ENCODE measurements around the gene ITGA7. TPM values are rescaled to one million over a fixed set of nuclear protein-coding genes. Genes with fewer than 3 reads are reported as not detected.

The ITGA7 gene
- total and polyA plus RNA-seq, 8 donors = 10.3 to 62.4 (median 20.7) TPM

GRCh38 chr12:55683676-55684075 is 24.0 kb downstream of the ITGA7 start:
- TF ChIP-seq, protein P1, sequence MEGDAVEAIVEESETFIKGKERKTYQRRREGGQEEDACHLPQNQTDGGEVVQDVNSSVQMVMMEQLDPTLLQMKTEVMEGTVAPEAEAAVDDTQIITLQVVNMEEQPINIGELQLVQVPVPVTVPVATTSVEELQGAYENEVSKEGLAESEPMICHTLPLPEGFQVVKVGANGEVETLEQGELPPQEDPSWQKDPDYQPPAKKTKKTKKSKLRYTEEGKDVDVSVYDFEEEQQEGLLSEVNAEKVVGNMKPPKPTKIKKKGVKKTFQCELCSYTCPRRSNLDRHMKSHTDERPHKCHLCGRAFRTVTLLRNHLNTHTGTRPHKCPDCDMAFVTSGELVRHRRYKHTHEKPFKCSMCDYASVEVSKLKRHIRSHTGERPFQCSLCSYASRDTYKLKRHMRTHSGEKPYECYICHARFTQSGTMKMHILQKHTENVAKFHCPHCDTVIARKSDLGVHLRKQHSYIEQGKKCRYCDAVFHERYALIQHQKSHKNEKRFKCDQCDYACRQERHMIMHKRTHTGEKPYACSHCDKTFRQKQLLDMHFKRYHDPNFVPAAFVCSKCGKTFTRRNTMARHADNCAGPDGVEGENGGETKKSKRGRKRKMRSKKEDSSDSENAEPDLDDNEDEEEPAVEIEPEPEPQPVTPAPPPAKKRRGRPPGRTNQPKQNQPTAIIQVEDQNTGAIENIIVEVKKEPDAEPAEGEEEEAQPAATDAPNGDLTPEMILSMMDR (IDR thresholded peaks at IDR 0.05) = no peak
- DNase-seq (no peak), ATAC-seq (no peak)
- intact Hi-C loops (cut with DNase I) = no loop called here
- H3K27ac ChIP-seq = no peak overlapping the region
- peaks cover 0 to 21% of the 10 kb centered on the region in 2 donors for H3K4me1 ChIP-seq
- no peaks in the 10 kb centered on the region for H3K36me3 ChIP-seq
- H3K27me3 ChIP-seq = peaks cover 0 to 11% of the 10 kb centered on the region in 2 donors
- H3K9me3 ChIP-seq = no peaks in the 10 kb centered on the region
- no peak overlapping the region for H3K4me3 ChIP-seq

DNA sequence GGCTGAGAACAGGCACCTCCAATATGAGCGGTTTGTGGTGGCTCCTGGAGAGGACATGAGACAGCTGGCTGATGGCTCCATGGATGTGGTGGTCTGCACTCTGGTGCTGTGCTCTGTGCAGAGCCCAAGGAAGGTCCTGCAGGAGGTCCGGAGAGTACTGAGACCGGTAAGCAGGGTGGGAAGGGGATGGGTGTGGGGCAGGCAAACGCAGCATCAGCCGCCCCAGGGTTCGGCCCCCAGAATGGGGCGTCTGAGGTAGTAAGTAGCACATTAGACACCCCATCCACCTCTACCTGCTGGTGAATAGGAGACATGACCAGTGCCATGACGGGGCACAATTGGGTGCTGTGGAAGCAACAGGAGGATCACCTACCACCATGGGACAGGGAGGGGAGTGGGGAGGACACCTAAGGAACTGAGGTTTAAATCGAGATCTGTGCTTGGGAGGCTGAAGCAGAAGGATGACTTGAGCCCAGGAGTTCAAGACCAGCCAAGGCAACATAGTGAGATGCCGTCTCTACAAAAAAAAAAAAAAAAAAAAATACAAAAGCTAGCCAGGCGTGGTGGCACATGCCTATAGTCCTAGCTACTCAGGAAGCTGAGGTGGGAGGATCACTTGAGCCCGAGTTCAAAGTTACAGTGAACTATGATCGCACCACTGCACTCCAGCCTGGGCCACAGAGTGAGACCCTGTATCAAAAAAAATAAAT is 25.5 kb downstream of the ITGA7 start:
- Histone ChIP-seq H3K9me3 (no peaks in the 10 kb centered on the region), H3K27me3 (peaks cover 0 to 11% of the 10 kb centered on the region in 2 donors), H3K36me3 (no peaks in the 10 kb centered on the region), H3K4me3 (peak overlapping the region in 1 of 2 donors; percentile 34), H3K4me1 (peaks cover 0 to 27% of the 10 kb centered on the region in 2 donors), H3K27ac (peak overlapping the region in 1 of 2 donors; percentile 50)
- DNase-seq (no peak), ATAC-seq (no peak)
- intact Hi-C loops (cut with DNase I) = no loop called here
- TF ChIP-seq, protein P1 (IDR thresholded peaks at IDR 0.05) = no peak

DNA sequence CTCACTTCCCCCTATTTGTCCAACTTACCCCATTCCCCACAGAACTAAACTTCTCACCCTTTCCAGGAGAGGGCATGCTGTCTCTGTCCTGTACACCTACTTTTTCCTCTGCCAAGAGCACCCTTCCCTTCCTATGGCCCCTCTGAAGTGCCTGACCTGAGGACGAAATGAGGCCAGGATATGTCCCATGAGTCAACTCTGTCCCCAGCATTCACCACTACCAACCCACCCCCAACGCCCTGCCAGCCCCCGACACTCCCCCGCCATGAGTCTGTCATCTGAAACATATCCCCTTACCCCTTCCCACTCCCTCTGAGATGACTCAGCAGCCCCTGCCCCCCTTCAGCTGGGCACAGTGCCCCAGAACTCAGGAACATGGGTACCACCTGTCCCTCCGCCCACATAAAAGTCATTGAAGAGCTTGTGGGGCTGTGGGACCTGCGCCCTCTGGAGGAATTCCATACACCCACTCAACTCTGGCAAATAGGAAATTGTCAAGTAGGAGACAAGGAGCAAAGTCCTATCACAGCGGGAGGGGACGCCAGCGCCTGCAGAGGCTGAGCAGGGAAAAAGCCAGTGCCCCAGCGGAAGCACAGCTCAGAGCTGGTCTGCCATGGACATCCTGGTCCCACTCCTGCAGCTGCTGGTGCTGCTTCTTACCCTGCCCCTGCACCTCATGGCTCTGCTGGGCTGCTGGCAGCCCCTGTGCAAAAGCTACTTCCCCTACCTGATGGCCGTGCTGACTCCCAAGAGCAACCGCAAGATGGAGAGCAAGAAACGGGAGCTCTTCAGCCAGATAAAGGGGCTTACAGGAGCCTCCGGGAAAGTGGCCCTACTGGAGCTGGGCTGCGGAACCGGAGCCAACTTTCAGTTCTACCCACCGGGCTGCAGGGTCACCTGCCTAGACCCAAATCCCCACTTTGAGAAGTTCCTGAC is 26.3 kb downstream of the ITGA7 start:
- peaks cover 0 to 31% of the 10 kb centered on the region in 2 donors for H3K4me1 ChIP-seq
- no peaks in the 10 kb centered on the region for H3K9me3 ChIP-seq
- H3K27ac ChIP-seq = peak overlapping the region in 1 of 2 donors; percentile 50
- TF ChIP-seq, protein P1 (IDR thresholded peaks at IDR 0.05) = no peak
- intact Hi-C loops (cut with DNase I) = no loop called here
- DNase-seq = peak; percentile 16 to 84 (median 67)
- peak overlapping the region in 1 of 2 donors; percentile 34 for H3K4me3 ChIP-seq
- H3K36me3 ChIP-seq = no peaks in the 10 kb centered on the region
- peak; percentile 89 for ATAC-seq
- H3K27me3 ChIP-seq = peaks cover 0 to 11% of the 10 kb centered on the region in 2 donors

GRCh38 chr12:55679691-55680090 is 28.0 kb downstream of the ITGA7 start:
- Histone ChIP-seq H3K27ac (no peak overlapping the region), H3K27me3 (peaks cover 0 to 11% of the 10 kb centered on the region in 2 donors), H3K4me1 (peaks cover 0 to 35% of the 10 kb centered on the region in 2 donors), H3K36me3 (no peaks in the 10 kb centered on the region), H3K4me3 (no peak overlapping the region), H3K9me3 (no peaks in the 10 kb centered on the region)
- TF ChIP-seq, protein P1 (IDR thresholded peaks at IDR 0.05) = no peak
- DNase-seq = peak in 1 of 4 donors; percentile 28
- ATAC-seq = no peak
- intact Hi-C loops (cut with DNase I) = no loop called here

GRCh38 chr12:55676707-55677106 is 31.0 kb downstream of the ITGA7 start:
- Histone ChIP-seq H3K36me3 (no peaks in the 10 kb centered on the region), H3K4me1 (peaks cover 0 to 33% of the 10 kb centered on the region in 2 donors), H3K4me3 (no peak overlapping the region), H3K9me3 (no peaks in the 10 kb centered on the region), H3K27me3 (peaks cover 0 to 5% of the 10 kb centered on the region in 2 donors), H3K27ac (peak overlapping the region in 1 of 2 donors; percentile 81)
- ATAC-seq (no peak), DNase-seq (no peak)
- TF ChIP-seq, protein P1 (IDR thresholded peaks at IDR 0.05) = no peak
- intact Hi-C loops (cut with DNase I) = no loop called here
